ENCODE results near the gene PCNT.

The PCNT gene

DNA sequence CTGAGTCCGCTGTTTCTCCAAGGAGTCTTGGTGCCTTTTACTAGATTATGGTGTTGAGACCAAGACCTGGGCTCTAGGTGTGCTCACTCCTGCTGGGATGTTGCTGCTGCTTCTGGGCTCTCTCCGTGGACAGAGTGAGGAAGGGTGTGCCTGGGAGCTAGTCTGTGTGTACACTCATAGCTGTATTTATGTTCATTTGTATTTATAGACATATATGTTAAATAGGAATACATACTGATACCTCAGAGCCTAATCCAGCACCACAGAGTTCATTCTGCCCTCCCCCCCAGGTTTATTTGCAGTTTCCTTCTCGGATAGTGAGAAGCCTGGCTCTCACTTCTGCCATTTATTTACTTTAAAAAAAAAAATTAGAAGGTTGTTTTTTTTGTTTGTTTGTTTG is 12.6 kb downstream of the PCNT start:
- DNase-seq, result no peak

DNA sequence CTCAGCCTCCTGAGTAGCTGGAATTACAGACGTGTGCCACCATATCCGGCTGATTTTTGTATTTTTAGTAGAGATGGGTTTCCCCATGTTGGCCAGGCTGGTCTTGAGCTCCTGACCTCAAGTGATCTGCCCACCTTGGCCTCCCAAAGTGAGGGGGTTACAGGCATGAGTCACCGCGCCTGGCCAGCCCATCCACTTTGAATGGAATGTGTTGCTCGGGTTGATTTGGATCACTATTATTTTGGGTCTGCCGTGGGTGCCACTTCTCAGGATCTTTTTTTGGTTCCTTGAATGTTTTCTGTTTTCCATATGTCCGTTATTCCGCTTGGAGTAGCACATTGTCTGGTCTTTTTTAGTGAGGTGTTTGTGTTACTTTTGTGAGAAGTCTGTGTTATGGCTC is 17.0 kb downstream of the PCNT start:
- DNase-seq, result no peak

DNA sequence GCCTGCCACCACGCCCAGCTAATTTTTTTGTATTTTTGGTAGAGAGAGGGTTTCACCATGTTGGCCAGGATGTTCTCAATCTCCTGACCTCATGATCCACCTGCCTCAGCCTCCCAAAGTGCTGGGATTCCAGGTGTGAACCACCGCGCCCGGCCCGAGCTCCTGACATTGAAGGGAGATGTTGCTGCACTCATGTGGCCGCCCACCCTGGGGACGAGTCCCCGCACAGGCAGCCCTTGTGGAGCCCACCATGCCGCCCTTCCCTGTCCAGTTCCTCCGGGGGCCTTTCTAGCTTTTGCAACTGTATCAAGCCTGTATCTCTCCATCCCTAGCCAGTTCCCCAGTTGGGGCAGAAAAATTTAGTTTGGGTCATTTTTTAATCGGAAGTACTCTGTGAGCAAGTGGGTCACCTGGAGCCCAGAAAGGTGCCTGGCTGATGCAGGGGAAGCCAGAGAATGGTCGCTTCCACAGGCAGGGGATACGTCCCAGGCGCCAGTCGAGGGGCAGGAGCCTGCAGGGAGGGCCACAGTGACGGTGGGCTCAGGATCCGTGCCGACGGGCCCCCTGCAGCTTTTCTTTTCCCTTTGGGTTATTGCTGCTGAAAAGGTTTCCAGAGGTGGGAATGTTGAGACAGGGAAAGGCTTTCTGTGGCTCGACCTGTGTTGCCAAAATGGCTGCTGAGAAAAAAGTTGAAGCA is 20.4 kb downstream of the PCNT start:
- no peak for DNase-seq

DNA sequence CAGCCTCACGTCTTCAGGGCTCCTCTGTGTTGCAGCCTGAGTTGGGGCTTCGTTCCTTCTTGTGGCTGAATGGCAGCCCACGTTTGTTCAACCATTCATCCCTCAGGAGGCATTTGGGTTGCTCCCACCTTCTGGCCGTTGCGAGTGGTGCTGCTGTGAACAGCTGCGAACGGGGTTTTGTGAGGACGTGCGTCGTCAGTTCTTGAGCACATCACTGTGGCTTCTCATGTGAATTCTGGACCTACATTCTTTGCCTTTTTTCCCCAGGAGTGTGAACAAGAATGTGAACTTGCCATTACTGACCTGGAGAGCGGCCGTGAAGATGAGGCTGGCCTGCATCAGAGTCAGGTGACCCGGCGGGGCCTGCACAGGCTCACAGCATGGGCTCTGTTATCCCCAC is 21.9 kb downstream of the PCNT start:
- DNase-seq, result no peak

DNA sequence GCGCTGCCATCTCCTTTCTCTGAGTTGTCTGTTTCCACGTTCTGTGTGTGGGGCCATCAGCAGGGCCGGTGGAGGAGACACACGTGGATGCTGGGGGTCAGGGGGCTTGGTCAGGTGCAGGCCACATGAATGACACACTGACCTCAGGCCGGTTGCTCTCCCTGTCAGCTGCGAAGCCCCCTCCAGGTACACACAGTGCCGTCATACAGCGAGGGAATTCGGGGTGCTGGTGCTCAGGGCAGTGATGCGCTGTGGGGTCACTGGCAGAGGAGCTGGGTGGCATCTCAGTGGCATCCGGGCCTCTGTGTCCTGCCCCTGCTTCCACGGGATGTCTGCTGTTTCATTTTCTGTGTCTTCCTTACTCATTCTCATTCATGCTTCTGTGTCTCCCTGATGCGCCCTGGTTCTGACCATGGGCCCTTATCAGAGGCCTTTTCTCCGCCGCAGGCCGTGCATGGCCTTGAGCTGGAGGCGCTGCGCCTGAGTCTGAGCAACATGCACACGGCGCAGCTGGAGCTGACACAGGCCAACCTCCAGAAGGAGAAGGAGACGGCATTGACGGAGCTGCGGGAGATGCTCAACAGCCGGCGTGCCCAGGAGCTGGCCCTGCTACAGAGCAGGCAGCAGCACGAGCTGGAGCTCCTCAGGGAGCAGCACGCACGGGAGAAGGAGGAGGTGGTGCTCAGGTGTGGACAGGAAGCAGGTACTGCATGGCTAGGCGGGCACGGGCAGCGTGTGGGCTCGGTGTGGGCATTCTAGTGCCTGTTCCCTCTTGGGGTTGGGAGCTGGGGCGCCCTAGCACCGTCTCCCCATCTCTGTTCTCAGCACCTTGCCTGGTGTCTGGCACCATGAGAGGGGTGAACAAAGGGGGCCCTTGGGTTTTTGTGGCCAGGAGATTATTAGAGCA is 22.6 kb downstream of the PCNT start:
- DNase-seq, result no peak

DNA sequence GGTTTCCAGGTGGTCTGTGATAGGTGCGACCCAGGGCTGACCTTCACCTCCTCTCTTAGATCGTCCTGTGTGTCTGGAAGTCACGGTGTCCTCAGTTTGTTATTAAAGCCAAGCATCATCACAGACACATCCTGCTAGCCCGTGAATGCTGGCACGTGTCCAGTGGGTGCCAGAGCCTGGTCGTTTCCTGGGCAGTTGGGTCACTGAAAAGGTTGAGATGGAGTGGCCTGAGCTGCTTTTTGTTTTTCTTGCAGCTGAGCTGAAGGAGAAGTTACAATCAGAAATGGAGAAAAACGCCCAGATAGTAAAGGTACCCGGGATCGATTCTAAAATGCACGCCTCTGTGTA is 23.2 kb downstream of the PCNT start:
- DNase-seq, result no peak

DNA sequence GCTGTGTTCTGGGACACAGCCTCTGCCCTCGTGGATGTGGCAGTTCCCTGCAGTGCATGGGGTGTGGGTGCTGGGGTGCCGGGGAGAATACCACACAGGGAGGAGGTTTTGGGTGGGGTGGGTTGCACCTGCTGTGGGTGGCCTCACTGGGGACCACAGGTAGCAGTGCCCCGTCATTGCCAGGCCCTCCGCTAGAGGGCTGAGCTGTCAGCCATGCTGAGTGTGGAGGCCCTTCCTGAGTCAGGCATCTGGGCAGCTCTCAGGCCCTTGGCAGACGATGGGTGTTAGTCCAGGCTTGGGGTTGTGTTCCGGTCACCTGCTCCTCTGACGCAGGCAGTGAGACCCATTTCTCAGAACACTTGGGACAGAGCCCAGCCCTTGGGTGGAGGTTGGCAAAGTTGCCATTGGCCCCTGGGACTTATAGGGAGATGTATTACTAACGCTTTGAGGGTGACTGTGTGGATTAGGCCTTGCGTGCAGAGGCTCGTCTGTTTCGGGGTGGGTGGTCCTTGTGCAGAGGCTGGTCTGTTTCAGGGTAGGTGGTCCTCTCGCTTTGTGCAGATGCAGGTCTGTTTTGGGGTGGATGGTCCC is 23.9 kb downstream of the PCNT start:
- DNase-seq, result no peak

DNA sequence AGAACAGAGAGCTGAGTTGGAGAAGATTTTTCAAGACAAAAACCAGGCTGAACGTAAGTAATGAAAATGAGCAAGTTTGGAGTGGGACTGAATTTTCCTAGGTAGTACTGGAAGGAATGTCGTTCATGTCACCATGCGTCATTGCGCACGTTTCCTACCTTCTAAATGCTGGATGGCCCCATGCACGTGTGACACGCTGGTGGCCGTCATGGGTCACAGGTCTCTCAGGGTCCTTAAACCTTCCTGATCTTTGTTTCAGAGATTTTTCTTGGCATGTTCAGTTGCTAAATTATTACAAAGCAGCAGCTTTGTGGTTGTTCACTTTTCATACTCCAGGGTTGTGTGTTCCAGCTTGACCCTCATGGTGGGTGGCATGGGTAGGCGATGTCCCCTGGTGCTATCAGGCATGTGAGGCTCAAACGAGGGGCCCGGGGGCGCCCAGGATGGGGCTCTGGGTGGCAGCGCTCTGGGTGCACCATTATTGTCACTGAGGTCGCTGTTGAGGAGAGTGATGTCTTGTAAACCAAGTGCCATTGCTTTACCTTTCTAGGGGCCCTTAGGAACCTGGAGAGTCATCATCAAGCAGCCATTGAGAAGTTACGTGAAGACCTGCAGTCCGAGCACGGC is 25.3 kb downstream of the PCNT start:
- DNase-seq, result no peak

DNA sequence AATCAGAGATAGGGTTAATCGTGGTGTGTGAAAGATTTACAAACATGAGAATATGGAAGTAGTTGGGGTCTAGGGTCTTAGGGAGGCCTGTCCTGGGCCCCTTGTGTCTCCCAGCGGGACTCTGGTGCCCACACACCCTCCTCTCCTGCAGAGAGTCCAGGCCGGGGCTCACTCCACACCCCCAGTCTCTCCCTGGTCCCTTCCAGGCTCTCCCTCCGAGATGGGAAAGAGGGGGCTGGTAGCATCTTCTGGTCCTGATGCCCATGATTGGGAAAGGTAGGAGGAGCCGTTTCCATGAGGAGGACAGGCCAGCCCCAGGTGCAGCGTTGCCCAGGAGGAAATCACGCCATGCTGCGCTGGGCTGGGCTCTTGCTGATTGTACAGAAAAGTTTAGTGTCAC is 26.6 kb downstream of the PCNT start:
- DNase-seq, result no peak

DNA sequence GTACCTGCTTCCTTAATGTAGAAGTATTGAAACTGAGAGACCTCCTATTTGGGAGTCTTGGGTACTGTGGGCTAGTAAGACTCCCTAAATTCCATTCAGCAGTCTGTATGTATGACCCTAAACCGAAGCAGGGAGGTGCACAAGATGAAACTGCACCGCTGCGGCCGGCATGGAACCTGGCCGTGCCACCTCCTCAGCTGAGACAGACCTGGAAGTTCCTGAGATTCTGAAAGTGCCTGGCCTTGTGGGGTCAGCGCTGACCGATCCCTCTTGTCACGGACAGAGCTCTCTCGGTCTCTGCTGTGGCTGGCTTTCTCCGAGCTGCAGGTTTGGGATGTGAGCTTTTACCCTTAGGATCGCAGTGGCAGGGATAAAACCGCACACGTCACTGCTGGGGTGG is 27.0 kb downstream of the PCNT start:
- no peak for DNase-seq

DNA sequence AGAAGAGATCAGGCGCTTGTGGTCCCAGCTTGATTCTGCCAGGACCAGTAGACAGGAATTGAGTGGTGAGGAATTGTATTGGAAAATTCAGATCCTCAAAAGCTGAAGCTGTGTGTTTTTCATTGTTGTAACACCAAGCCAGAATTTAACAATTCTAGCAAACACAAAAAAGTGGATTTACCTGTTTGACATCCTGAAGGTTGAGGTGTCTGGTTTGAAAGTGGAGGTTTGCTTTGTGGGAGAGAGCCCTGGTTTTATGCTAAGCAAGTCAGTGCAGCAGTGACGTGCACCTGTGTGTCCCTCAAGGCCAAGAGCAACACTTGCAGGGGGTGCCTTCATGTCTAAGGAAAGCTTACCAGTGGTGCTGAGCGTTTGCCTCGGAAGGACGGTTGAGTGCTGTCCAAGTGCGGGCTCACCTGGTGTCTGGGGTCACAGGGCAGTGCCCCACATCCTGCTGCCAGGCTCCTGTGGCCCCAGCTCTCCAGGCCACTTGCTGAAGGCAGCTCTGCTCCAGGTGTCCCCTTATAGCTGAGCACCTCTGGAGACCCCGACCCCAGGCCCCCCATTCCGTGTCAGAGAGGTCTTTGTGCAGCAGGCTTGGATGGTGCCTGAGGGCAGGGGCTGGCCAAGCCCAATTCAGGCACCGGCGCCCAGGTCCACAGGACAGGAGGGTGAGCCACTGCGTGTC is 27.7 kb downstream of the PCNT start:
- DNase-seq, result no peak

DNA sequence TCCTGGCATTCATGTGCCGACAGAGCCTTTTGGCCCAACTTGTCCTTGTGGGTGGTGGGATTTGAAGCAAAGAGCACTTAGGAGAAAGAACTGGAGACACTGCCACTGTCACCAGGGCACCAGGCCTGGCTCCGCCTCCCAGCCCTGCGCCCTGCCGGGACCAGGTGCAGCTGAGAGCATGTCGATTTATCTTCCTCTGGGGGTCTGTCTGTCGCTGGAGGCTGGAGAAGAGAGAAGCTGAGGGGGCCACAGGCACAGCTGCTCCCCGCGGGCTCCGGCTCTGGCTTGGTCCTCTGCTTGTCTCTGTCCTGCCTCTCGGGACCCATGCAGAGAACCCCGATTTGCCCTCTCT is 28.2 kb downstream of the PCNT start:
- DNase-seq, result no peak

DNA sequence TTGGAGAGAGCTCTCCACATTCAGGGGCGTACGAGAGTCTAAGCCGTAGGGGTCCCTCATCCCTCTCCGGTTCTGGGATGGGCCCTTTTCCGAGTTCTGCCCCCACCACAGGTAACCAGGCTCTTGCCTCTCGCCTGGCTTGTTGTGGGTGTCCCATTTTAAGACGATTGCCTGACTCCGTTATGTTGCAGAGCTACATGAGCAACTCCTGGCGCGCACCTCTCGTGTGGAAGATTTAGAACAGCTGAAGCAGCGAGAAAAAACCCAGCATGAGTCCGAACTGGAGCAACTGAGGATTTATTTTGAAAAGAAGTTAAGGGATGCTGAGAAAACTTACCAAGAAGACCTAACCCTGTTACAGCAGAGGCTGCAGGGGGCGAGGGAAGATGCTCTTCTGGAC is 29.0 kb downstream of the PCNT start:
- no peak for DNase-seq

DNA sequence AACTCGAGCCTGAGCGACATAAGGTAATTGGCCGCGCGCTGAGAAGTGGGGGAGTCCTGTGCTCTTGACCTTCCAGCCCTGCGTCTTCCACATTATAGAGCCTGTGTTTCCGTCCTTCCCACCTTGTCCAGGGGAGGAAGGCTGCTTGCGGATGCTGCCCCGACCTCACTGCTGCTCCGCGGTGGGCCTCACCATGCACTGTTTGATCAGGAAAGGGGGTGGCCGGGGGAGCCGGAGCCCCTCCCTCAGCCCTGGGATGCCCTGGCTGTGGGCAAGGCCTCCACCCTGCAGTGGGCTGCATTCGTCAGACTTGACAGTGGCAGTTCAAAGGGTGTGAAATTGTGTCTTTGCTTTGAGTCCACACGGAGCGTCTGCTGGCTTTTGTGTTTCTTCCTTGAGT is 30.1 kb downstream of the PCNT start:
- DNase-seq, result no peak

DNA sequence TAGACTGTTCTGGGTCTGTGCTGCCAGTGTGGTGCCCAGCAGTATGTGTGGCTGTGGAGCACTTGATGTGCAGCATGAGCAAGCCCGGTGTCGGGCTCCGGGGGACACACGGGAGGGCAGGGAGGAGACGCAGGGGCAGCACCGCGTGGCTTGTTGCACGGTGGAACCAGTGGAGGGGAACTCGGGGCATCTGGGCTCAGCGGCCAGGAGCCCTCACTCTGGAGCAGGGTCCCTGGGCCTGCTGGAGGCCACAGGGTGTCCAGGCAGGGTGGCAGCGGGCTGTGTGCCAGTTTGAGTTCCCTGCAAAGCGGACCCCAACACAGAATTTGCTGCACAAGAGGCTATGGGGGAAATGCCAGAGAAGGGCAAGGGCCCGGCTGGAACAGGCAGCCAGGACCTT is 30.6 kb downstream of the PCNT start:
- no peak for DNase-seq

DNA sequence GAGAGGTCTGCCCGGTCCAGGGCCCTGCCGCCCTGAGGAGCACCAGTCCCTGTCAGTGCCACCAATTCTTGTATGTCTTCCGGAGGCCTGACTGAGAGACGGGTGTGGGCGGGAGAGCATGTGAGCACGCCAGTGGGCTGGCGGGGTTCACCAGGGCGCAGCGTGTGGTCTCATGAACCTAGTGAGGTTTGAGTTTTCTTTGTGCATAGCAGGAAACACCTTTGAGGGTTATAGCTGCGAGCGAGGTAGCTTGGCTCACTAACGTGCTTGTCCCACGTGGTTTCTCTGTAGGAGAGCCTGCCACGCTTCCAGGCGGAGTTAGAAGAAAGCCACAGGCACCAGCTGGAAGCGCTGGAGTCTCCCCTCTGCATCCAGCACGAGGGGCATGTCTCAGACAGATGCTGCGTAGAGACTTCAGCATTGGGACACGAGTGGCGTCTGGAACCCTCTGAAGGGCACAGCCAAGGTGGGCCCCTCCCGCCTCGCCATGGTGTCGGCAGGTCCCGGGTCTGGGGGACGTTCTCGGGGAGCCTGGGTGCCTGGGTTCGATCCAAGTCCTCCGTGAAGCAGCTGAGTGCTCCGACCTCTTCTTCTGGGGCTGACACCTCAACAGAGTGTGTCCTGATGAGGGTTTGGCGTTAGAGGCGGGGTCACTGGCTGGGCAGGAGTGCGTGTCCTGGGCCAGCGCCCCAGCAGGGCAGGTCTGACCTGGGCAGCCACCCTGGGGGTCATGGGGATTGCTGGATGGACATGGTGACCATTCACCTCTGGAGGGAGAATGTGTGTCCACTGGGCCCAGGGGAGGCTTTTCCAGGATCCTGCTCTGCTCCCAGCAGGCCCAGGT is 31.4 kb downstream of the PCNT start:
- no peak for DNase-seq

DNA sequence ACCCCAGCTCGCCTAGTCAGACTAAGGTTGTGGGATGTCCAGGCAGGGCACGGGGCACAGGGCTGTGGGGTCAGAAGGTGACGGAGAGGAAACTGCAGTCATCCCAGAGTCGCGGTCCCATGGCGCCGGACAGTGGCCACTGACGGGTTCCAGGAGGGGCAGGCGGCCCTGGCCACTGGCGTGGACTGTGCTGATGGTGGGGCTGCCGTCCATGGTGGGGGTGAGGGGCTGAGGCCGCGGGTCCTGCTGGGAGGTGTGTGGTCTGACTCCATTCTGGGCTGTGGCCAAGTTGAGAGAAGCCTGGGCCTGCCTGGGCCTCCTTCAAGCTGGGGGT is 32.0 kb downstream of the PCNT start:
- DNase-seq, result no peak

DNA sequence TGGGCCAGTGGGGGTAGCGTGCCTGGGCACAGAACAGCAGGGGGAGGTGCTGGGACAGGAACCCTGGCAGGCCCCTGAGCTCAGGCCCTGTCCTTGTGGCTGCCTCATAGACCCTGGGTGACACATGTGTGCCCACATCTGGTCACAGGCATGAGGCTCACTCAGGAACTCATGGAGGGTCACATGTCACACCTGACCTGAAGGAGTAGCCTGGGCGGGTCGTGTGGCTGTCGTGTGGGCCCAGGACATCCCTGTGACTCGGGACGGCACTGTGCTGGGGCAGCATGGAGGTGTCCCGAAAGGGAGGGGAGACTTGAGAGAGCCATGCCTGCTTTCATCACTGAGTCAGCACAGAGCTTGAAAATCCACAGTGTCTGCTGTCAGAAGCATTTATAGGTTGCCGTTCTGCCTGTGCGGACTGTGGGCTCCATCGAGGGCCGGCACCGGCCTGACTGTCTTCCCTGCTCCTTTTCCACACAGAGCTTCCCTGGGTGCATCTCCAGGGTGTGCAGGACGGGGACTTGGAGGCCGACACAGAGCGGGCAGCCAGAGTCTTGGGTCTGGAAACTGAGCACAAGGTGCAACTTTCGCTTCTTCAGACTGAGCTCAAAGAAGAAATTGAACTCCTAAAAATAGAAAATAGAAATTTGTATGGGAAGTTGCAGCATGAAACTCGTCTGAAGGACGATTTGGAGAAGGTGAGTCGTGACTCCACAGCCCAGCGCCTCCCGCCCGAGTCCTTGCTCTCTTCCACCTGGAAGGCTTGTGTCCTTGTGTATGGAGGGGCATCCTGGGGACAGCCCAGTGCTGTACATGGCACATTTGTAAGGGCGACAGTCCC is 32.8 kb downstream of the PCNT start:
- DNase-seq, result no peak

DNA sequence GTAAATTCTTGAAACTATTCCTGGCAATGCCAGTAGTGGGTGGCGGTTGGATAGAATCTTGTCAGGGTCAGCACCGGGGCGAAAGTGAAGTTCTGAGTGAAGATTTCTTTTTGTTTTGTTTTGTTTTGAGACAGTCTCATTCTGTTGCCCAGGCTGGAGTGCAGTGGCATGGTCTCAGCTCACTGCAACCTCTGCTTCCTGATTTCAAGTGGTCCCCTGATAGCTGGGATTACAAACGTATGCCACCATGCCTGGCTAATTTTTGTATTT is 33.3 kb downstream of the PCNT start:
- DNase-seq, result no peak

DNA sequence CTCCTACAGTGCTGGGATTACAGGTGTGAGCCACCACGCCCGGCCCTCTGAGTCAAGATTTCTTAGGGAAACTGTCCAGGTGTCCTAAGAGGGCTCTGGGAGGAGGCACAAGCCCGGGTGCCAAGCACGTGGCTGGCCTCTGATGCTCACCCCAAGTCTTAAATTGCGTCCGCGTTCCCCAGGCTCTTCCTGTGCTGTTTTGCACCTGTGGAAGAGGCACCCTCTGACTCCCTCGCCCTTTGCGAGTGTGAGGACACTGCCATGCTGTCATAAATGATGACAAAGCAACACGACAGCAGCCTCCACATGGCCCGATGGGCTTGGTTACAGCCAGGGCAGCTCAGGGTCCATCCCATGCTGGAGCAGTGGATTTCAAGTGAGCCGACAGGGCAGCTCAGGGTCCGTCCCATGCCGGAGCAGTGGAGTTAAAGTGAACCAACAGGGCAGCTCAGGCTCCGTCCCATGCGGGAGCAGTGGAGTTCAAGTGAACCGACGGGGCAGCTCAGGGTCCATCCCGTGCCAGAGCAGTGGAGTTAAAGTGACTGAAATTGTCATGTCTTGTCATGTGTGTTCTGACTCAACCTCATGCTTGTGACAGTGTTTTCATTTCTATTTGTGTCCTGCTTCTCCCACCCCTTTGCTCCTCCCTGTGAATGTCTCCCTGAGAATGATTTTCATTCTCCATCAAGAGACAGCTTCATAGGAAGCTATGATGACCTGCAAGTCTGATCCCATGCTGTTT is 33.9 kb downstream of the PCNT start:
- no peak for DNase-seq

DNA sequence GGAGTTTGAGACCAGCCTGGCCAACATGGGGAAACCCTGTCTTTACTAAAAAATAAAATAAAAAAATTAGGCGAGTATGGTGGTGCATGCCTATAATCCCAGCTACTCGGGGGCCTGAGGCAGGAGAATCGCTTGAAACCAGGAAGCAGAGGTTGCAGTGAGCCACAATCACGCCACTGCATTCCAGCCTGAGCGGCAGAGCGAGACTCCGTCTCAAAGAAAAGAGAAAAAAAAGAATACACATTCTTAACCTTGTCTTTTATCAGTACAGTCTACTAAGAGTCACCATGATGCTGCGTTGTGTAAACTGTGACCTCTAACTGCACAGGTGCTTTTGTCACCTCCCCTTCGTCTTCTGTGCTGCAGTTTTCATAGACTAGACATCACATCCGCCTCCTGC is 37.2 kb downstream of the PCNT start:
- DNase-seq, result no peak
